Activated CD4-positive, alpha-beta T cell treated with anti-CD3 and anti-CD28 coated beads, Interleukin-2, amount 10 ng/mL, durations not matched to agents 24 days and 14 days (primary cell): ENCODE measurements around the gene OR8B4. TPM values are rescaled to one million over a fixed set of nuclear protein-coding genes. Genes with fewer than 3 reads are reported as not detected.
"Not testable (repeated sequence)": the region's sequence is repeated elsewhere in the genome, so short reads cannot be mapped to it uniquely, and the experiment has no call there.

Experiments
- DNase-seq: peaks from one replicate; pipeline ENCODE4 v3.0.0; 2022
- H3K27ac Mint-ChIP-seq: one replicate; pipeline ENCODE4 v1.8.0; 2022; ENCODE audit warnings: mild to moderate bottlenecking, mixed read lengths
- H3K27me3 Mint-ChIP-seq: one replicate; pipeline ENCODE4 v1.8.0; 2022; ENCODE audit warnings: mixed read lengths
- H3K36me3 Mint-ChIP-seq: one replicate; pipeline ENCODE4 v1.8.0; 2022; ENCODE audit warnings: low read depth, mild to moderate bottlenecking, mixed read lengths
- H3K4me1 Mint-ChIP-seq: one replicate; pipeline ENCODE4 v1.8.0; 2021; ENCODE audit warnings: mixed read lengths
- H3K4me3 Mint-ChIP-seq: one replicate; pipeline ENCODE4 v1.8.0; 2022; ENCODE audit warnings: mild to moderate bottlenecking, moderate library complexity, mixed read lengths
- H3K9me3 Mint-ChIP-seq: one replicate; pipeline ENCODE4 v1.8.0; 2021; ENCODE audit warnings: mixed read lengths
- intact Hi-C: fragments of 100-400 bp; cut with micrococcal nuclease; formaldehyde crosslinking; loops from one replicate; pipeline ENCODE4 v1.15.1; 2023
- total RNA-seq: library from RNA; stranded (reverse); gene quantifications from 2 replicates; pipeline ENCODE4 v1.2.3, GENCODE V29; 2022

Gene OR8B4
- total RNA-seq, 1 donor from 2014 or later = not detected

DNA sequence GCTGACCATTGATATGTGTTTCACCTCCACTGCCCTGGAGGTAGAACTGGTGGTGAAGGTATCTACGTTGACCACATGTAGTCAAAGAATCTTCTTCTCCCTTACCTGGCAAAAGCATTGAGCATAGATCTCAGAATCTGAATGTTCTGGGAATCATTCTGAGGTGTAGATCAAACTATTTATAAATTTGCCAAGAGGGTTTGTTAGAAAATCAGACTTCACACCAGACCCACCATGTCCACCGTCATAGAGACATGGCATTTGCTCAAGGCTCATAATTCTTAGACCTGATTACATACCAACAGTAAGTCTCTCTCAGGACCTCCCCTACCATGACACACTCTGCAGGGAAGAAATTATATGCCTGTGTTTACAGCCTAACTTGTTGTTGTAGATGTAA, 40.3 kb downstream of the OR8B4 start, which contains the start of gene OR8B2:
Gene OR8B2 (minus strand): TSS at position 101 of the 400 bp plus-strand sequence. CDS start 1,156 bp downstream, outside the sequence.
- Mint-ChIP-seq H3K27me3 (no peaks in the 10 kb centered on the region), H3K4me3 (no peak within 1 kb of the TSS), H3K36me3 (no peaks in the 10 kb centered on the region), H3K4me1 (no peaks in the 10 kb centered on the region), H3K27ac (no peak within 1 kb of the TSS), H3K9me3 (no peaks in the 10 kb centered on the region)
- no peak for DNase-seq
- intact Hi-C loops = no loop called here

DNA sequence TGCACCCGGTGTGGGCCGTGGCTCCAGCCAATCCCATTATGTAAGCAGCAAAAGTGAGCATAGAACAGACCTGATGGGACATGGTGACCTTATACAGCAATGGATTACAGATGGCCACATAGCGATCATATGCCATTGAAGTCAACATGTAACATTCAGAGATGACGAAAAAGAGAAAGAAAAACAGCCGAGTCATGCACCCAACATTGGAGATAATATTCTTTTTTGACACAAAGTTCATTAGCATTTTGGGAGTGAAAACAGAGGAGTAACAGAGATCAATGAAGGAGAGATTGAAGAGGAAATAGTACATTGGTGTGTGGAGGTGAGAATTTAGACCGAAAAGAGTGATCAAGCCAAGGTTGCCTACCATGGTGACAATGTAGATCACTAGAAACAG, 41.8 kb downstream of the OR8B4 start:
- H3K36me3 Mint-ChIP-seq, DNase-seq, H3K9me3 Mint-ChIP-seq, H3K27ac Mint-ChIP-seq, intact Hi-C loops, H3K4me1 Mint-ChIP-seq, H3K4me3 Mint-ChIP-seq, H3K27me3 Mint-ChIP-seq: not testable (repeated sequence)

DNA sequence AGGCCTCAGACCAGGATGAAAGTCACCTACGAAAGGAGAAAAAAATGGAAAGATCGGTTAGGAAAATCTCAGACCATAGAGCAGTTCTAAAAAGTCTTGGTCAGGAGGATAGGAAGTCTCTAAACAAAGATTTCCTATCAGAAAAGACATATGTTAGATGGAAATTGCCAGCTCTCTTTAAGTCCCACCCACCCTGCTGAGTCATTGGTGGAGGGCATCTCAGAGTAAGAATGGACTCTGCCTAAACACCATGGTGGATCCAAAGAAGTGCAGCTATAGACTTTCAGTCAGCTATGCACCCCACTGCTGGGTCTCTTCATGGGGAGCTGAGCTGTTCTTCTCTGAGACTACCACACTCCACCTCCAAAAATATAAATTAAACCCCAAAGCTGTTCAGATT, 44.1 kb downstream of the OR8B4 start:
- no peaks in the 10 kb centered on the region for H3K27me3 Mint-ChIP-seq
- H3K9me3 Mint-ChIP-seq = no peaks in the 10 kb centered on the region
- intact Hi-C loops = no loop called here
- no peaks in the 10 kb centered on the region for H3K36me3 Mint-ChIP-seq
- H3K27ac Mint-ChIP-seq = no peak overlapping the region
- no peak for DNase-seq
- no peaks in the 10 kb centered on the region for H3K4me1 Mint-ChIP-seq
- no peak overlapping the region for H3K4me3 Mint-ChIP-seq

DNA sequence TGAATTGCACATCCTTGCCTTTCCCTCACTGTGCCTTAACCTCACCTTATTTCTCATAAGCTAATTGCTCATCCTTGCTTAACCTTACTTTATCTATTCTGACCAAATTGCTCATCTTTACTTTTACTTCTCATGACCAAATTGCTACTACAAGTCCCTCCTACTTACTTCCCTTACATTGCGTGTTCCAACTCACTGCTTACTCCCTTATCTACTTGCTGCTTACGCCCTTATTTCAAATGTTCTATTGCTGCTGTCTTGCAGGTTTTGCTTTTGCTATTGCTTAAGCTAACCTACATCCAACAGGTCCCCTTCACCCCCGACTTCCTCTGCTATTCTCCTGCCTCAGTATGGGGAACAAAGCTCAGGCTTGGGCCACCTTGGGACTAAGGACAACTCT, 48.4 kb downstream of the OR8B4 start:
- Mint-ChIP-seq H3K4me1 (no peaks in the 10 kb centered on the region), H3K9me3 (no peaks in the 10 kb centered on the region), H3K27me3 (no peaks in the 10 kb centered on the region), H3K36me3 (no peaks in the 10 kb centered on the region), H3K27ac (no peak overlapping the region), H3K4me3 (no peak overlapping the region)
- intact Hi-C loops = no loop called here
- no peak for DNase-seq

Other genes with a start within 250 kb of the OR8B4 start
- gene OR10D3, start 241.5 kb downstream of the OR8B4 start, total RNA-seq = not detected in 2 replicates
- not detected in 2 replicates for gene OR8G1, start 183.8 kb downstream of the OR8B4 start, total RNA-seq
- gene OR8G5, start 168.5 kb downstream of the OR8B4 start, total RNA-seq = not detected in 2 replicates
- not detected in 2 replicates for gene OR8D1, start 110.9 kb downstream of the OR8B4 start, total RNA-seq
- gene OR8D2, start 104.7 kb downstream of the OR8B4 start, total RNA-seq = not detected in 2 replicates
- gene OR8B2, start 40.4 kb downstream of the OR8B4 start, total RNA-seq = not detected in 2 replicates
- gene OR8B3, start 25.8 kb downstream of the OR8B4 start, total RNA-seq = not detected in 2 replicates
- not detected in 2 replicates for gene OR8B8, start 20.8 kb upstream of the OR8B4 start, total RNA-seq
- not detected in 2 replicates for gene OR8B12, start 118.8 kb upstream of the OR8B4 start, total RNA-seq
- gene OR8A1, start 145.1 kb upstream of the OR8B4 start, total RNA-seq = not detected in 2 replicates
- gene PANX3, start 186.6 kb upstream of the OR8B4 start, total RNA-seq = not detected in 2 replicates
- gene TBRG1, start 198.0 kb upstream of the OR8B4 start, total RNA-seq = 31.0 and 31.6 TPM in 2 replicates
- 5.3 and 6.4 TPM in 2 replicates for gene SIAE, start 248.9 kb upstream of the OR8B4 start, total RNA-seq
- 1.6 and 2.4 TPM in 2 replicates for gene SPA17, start 249.0 kb upstream of the OR8B4 start, total RNA-seq